ENCODE results near the gene PRKAR2B. TPM values are rescaled to one million over a fixed set of nuclear protein-coding genes. Genes with fewer than 3 reads are reported as not detected.

Gene PRKAR2B
- total and polyA plus RNA-seq, 2 donors (not counting 1 experiment from before 2014, with no cell fraction given) = 0.07 to 0.81 TPM

- Histone ChIP-seq H3K9ac (ENCODE audit: low read length) (no peak overlapping the region), H3K27me3 (replicated peaks in 1 of 4; ENCODE audit: control extremely low read depth in 1 of 4, control insufficient read depth in 3 of 4, insufficient read depth in 4 of 4, low read length in 3 of 4) (no peaks in the 10 kb centered on the region), H2AFZ (ENCODE audit: insufficient read depth, low read depth, low read length, poor library complexity, severe bottlenecking) (no peak overlapping the region), H4K20me1 (ENCODE audit: control insufficient read depth, insufficient read depth, low read length, poor library complexity, severe bottlenecking) (no peaks in the 10 kb centered on the region), H3K4me1 (ENCODE audit: control insufficient read depth in 2 of 2, insufficient read depth in 2 of 2, low read length in 2 of 2) (no peaks in the 10 kb centered on the region), H3K36me3 (replicated peaks in 1 of 2; ENCODE audit: control extremely low read depth in 1 of 2, control insufficient read depth in 1 of 2, extremely low read depth in 1 of 2, insufficient read depth in 2 of 2, low read length in 1 of 2) (no peaks in the 10 kb centered on the region), H3K27ac (ENCODE audit: low read length in 2 of 2) (no peak overlapping the region), H3K4me3 (ENCODE audit: control extremely low read depth in 1 of 5, extremely low read depth in 1 of 5, insufficient read depth in 1 of 5, low read depth in 2 of 5, low read length in 4 of 5) (no peak overlapping the region), H3K9me3 (ENCODE audit: control extremely low read depth in 1 of 3, control insufficient read depth in 2 of 3, insufficient read depth in 1 of 3, low read length in 2 of 3) (no peaks in the 10 kb centered on the region), H3K79me2 (ENCODE audit: control insufficient read depth, insufficient read depth, low read length) (no peaks in the 10 kb centered on the region), H3K4me2 (replicated peaks; ENCODE audit: low read depth, low read length, poor library complexity, severe bottlenecking) (no peak overlapping the region)
- intact Hi-C loops (cut with micrococcal nuclease) = loop anchor here (10.0 kb wide), 2 partner anchors 404 to 1486 kb away; partner anchors contain the start of genes COG5 and DUS4L
- DNase-seq = no peak
- Mint-ChIP-seq H3K27ac (no peak overlapping the region), H3K4me3 (no peak overlapping the region), H3K4me1 (no peaks in the 10 kb centered on the region), H3K27me3 (peaks cover 11% of the 10 kb centered on the region), H3K9me3 (ENCODE audit: insufficient read depth) (no peaks in the 10 kb centered on the region)
- no CpG with 5 or more reads among the region's 2 CpGs for WGBS (ENCODE audit: insufficient coverage)
- POLR2A ChIA-PET = no interaction called here
- TF ChIP-seq EZH2 (IDR thresholded peaks at IDR 0.05; ENCODE audit: borderline replicate concordance, insufficient read depth, low read depth, low read length, poor library complexity, severe bottlenecking) = no peak
- no peak for TF ChIP-seq CTCF (IDR thresholded peaks at IDR 0.05)
- CTCF ChIA-PET = interaction anchor here (1.0 kb wide), 1 partner anchor 12 kb away, joined by 4 read pairs; no protein-coding TSS in a partner anchor
- no peak for ATAC-seq (ENCODE audit: low read depth)
Measured at GRCh38 chr7:107160389-107160788, 115.9 kb downstream of the PRKAR2B start.

GRCh38 chr7:107161415-107161814 lies 116.9 kb downstream of the PRKAR2B start:
- 100% methylated on average over 1 of the region's 3 CpGs for WGBS (ENCODE audit: insufficient coverage)
- CTCF ChIA-PET = interaction anchor here (0.7 to 1.0 kb wide), 3 partner anchors 11 to 214 kb away, joined by 3 to 4 read pairs (median 3); no protein-coding TSS in a partner anchor

More at GRCh38 chr7:107161415-107161814, 116.9 kb downstream of the PRKAR2B start:
- no peaks in the 10 kb centered on the region for H3K4me1 ChIP-seq (ENCODE audit: control insufficient read depth in 2 of 2, insufficient read depth in 2 of 2, low read length in 2 of 2)
- no peak overlapping the region for H3K4me3 ChIP-seq (ENCODE audit: control extremely low read depth in 1 of 5, extremely low read depth in 1 of 5, insufficient read depth in 1 of 5, low read depth in 2 of 5, low read length in 4 of 5)
- H3K36me3 ChIP-seq (replicated peaks in 1 of 2; ENCODE audit: control extremely low read depth in 1 of 2, control insufficient read depth in 1 of 2, extremely low read depth in 1 of 2, insufficient read depth in 2 of 2, low read length in 1 of 2) = no peaks in the 10 kb centered on the region
- H4K20me1 ChIP-seq (ENCODE audit: control insufficient read depth, insufficient read depth, low read length, poor library complexity, severe bottlenecking) = no peaks in the 10 kb centered on the region
- POLR2A ChIA-PET = no interaction called here
- Mint-ChIP-seq H3K4me1 (peaks cover 3% of the 10 kb centered on the region), H3K9me3 (ENCODE audit: insufficient read depth) (no peaks in the 10 kb centered on the region), H3K27me3 (peaks cover 12% of the 10 kb centered on the region), H3K4me3 (no peak overlapping the region), H3K27ac (no peak overlapping the region)
- no peaks in the 10 kb centered on the region for H3K79me2 ChIP-seq (ENCODE audit: control insufficient read depth, insufficient read depth, low read length)
- DNase-seq (no peak), ATAC-seq (ENCODE audit: low read depth) (no peak)
- no peak overlapping the region for H3K27ac ChIP-seq (ENCODE audit: low read length in 2 of 2)
- no peaks in the 10 kb centered on the region for H3K27me3 ChIP-seq (replicated peaks in 1 of 4; ENCODE audit: control extremely low read depth in 1 of 4, control insufficient read depth in 3 of 4, insufficient read depth in 4 of 4, low read length in 3 of 4)
- H3K9ac ChIP-seq (ENCODE audit: low read length) = no peak overlapping the region
- H3K9me3 ChIP-seq (ENCODE audit: control extremely low read depth in 1 of 3, control insufficient read depth in 2 of 3, insufficient read depth in 1 of 3, low read length in 2 of 3) = no peaks in the 10 kb centered on the region
- no peak overlapping the region for H3K4me2 ChIP-seq (replicated peaks; ENCODE audit: low read depth, low read length, poor library complexity, severe bottlenecking)
- no peak for TF ChIP-seq EZH2 (IDR thresholded peaks at IDR 0.05; ENCODE audit: borderline replicate concordance, insufficient read depth, low read depth, low read length, poor library complexity, severe bottlenecking)
- intact Hi-C loops (cut with micrococcal nuclease) = loop anchor here (10.0 kb wide), 2 partner anchors 403 to 1487 kb away; partner anchors contain the start of genes COG5 and DUS4L
- H2AFZ ChIP-seq (ENCODE audit: insufficient read depth, low read depth, low read length, poor library complexity, severe bottlenecking) = no peak overlapping the region
